22Rv1 (cell line): ENCODE measurements around the gene DSTN.

ENCODE experiments used
- ZFX ChIP-seq: fragments of 450-650 bp; IDR thresholded peaks from 2 replicates; pipeline ENCODE4 v1.6.1; 2017; ENCODE audit warnings: antibody characterized with exemption, borderline replicate concordance
- TF ChIP-seq, protein P1 (sequence below): fragments of 450-650 bp; IDR thresholded peaks from 2 replicates; pipeline ENCODE4 v1.5.1; 2017; ENCODE audit warnings: mild to moderate bottlenecking

DNA sequence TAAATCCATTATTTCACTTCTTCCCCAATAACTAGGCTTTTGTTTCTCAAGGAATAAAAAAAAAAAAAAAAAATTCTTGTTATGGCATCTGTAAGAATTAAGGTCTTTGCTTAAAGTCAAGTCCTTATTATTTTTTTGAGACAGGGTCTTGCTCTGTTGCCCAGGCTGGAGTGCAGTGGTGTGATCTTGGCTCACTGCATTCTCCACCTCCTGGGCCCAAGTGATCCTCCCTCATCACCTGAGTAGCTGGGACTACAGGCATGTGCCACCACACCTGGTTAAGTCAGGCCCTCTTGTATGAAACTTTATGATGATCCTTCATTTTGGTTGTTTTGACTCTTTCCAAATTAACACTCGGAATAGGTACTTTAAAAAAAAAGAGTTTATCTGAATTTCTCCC lies 17.3 kb downstream of the DSTN start:
- TF ChIP-seq, protein P1, sequence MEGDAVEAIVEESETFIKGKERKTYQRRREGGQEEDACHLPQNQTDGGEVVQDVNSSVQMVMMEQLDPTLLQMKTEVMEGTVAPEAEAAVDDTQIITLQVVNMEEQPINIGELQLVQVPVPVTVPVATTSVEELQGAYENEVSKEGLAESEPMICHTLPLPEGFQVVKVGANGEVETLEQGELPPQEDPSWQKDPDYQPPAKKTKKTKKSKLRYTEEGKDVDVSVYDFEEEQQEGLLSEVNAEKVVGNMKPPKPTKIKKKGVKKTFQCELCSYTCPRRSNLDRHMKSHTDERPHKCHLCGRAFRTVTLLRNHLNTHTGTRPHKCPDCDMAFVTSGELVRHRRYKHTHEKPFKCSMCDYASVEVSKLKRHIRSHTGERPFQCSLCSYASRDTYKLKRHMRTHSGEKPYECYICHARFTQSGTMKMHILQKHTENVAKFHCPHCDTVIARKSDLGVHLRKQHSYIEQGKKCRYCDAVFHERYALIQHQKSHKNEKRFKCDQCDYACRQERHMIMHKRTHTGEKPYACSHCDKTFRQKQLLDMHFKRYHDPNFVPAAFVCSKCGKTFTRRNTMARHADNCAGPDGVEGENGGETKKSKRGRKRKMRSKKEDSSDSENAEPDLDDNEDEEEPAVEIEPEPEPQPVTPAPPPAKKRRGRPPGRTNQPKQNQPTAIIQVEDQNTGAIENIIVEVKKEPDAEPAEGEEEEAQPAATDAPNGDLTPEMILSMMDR = no peak
- TF ChIP-seq ZFX = no peak
